ENCODE measurements around the gene LCOR.

Gene LCOR

GRCh38 chr10:96896884-96897589, 64.9 kb downstream of the LCOR start:
- no peaks in the 10 kb centered on the region; the same call in 1 of the 2 replicates for H3K36me3 ChIP-seq (ENCODE audit: low read depth)
- TF ChIP-seq CTCF (IDR thresholded peaks at IDR 0.05; ENCODE audit: poor library complexity, severe bottlenecking) = no peak
- DNase-seq (ENCODE audit: low spot score) = no peak
- H3K27me3 ChIP-seq (ENCODE audit: insufficient read depth, poor library complexity, severe bottlenecking) = no peaks in the 10 kb centered on the region
- H3K27ac ChIP-seq (ENCODE audit: poor library complexity, severe bottlenecking) = no peak overlapping the region
- H3K4me1 ChIP-seq (ENCODE audit: insufficient read depth, poor library complexity, severe bottlenecking) = no peaks in the 10 kb centered on the region
- H3K9me3 ChIP-seq (ENCODE audit: severe bottlenecking) = peaks cover 3% of the 10 kb centered on the region
- ATAC-seq (ENCODE audit: low read depth) = no peak
- H3K4me3 ChIP-seq (ENCODE audit: severe bottlenecking) = no peak overlapping the region

- Histone ChIP-seq H3K4me1 (ENCODE audit: insufficient read depth, poor library complexity, severe bottlenecking) (peaks cover 6% of the 10 kb centered on the region), H3K27ac (ENCODE audit: poor library complexity, severe bottlenecking) (no peak overlapping the region)
These were observed 70.0 kb downstream of the LCOR start for GRCh38 chr10:96902117-96902516.

GRCh38 chr10:96902731-96903358, 70.7 kb downstream of the LCOR start:
- Histone ChIP-seq H3K4me1 (ENCODE audit: insufficient read depth, poor library complexity, severe bottlenecking) (peaks cover 6% of the 10 kb centered on the region), H3K36me3 (ENCODE audit: low read depth) (no peaks in the 10 kb centered on the region), H3K27ac (ENCODE audit: poor library complexity, severe bottlenecking) (no peak overlapping the region), H3K27me3 (ENCODE audit: insufficient read depth, poor library complexity, severe bottlenecking) (no peaks in the 10 kb centered on the region), H3K4me3 (ENCODE audit: severe bottlenecking) (no peak overlapping the region), H3K9me3 (ENCODE audit: severe bottlenecking) (no peaks in the 10 kb centered on the region)
- no peak for ATAC-seq (ENCODE audit: low read depth)
- no peak for DNase-seq (ENCODE audit: low spot score)
- no peak for TF ChIP-seq CTCF (IDR thresholded peaks at IDR 0.05; ENCODE audit: poor library complexity, severe bottlenecking)

More at GRCh38 chr10:96902117-96902516, 70.0 kb downstream of the LCOR start:
- Histone ChIP-seq H3K4me3 (ENCODE audit: severe bottlenecking) (no peak overlapping the region), H3K27me3 (ENCODE audit: insufficient read depth, poor library complexity, severe bottlenecking) (no peaks in the 10 kb centered on the region), H3K9me3 (ENCODE audit: severe bottlenecking) (no peaks in the 10 kb centered on the region), H3K36me3 (ENCODE audit: low read depth) (no peaks in the 10 kb centered on the region)
- ATAC-seq (ENCODE audit: low read depth) = no peak
- TF ChIP-seq CTCF (IDR thresholded peaks at IDR 0.05; ENCODE audit: poor library complexity, severe bottlenecking) = no peak
- no peak for DNase-seq (ENCODE audit: low spot score)

GRCh38 chr10:96904648-96905047, 72.5 kb downstream of the LCOR start:
- H3K27ac ChIP-seq (ENCODE audit: poor library complexity, severe bottlenecking) = no peak overlapping the region

More at GRCh38 chr10:96904648-96905047, 72.5 kb downstream of the LCOR start:
- no peaks in the 10 kb centered on the region for H3K9me3 ChIP-seq (ENCODE audit: severe bottlenecking)
- no peak for DNase-seq (ENCODE audit: low spot score)
- H3K4me1 ChIP-seq (ENCODE audit: insufficient read depth, poor library complexity, severe bottlenecking) = peaks cover 6% of the 10 kb centered on the region
- peaks cover 6% of the 10 kb centered on the region for H3K36me3 ChIP-seq (ENCODE audit: low read depth)
- ATAC-seq (ENCODE audit: low read depth) = no peak
- no peaks in the 10 kb centered on the region for H3K27me3 ChIP-seq (ENCODE audit: insufficient read depth, poor library complexity, severe bottlenecking)
- no peak overlapping the region for H3K4me3 ChIP-seq (ENCODE audit: severe bottlenecking)
- TF ChIP-seq CTCF (IDR thresholded peaks at IDR 0.05; ENCODE audit: poor library complexity, severe bottlenecking) = no peak

Data from RWPE2 (cell line).